CD4-positive, alpha-beta T cell treated with Interleukin-10 for 1 hour (primary cell): ENCODE results near the gene CRLF3.
"Not testable (repeated sequence)": the region's sequence is repeated elsewhere in the genome, so short reads cannot be mapped to it uniquely, and the experiment has no call there.

Experiments used
- DNase-seq: peaks from one replicate; pipeline ENCODE4 v3.0.0-alpha.2; 2020

CRLF3 gene

GRCh38 chr17:30812218-30813177 lies 12.0 kb downstream of the CRLF3 start:
- no peak for DNase-seq

DNA sequence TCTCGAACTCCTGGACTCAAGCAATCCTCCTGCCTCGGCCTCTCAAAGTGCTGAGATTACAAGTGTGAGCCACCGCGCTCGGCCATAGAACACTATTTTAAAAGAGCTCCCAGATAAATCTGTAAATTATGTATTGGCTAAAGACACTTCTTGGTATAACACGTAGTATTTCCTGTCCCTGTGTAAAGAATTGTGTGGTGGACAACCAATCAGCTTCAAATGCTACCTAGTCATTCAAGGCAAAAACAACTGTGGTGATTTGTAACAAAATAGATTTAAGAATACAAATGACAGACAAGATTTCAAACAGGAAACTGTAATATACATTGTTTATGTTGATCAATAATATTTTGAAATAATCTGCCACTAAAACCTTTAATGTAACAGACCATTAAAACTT lies 14.6 kb downstream of the CRLF3 start:
- no peak for DNase-seq

GRCh38 chr17:30808785-30809286 lies 15.7 kb downstream of the CRLF3 start:
- peak; percentile 75 for DNase-seq

- DNase-seq, result no peak
Measured at GRCh38 chr17:30807896-30808295, 16.6 kb downstream of the CRLF3 start.

DNA sequence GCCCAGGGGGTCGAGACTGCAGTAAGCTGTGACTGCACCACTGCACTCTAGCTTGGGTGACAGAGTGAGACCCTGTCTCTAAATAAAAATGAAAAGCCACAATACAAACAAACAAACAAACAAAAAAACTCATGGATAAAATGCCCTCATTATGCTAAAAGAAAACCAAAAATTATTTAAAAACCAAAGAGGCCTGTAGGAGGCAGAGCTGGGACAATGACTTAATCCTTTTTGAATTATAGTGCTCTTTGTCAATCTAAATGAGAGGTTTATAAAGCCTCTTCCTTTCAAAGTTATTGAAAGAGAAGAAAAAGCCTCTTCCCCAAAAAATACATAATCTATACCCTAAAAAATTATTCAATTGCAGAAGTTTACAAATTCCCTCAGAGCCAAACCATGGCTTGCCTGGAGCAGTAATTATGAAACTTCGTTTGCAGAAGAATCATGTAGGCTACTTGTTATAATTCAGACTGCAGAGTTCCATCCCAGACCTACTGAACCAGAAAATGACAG lies 18.5 kb downstream of the CRLF3 start:
- peak; percentile 28 for DNase-seq

DNA sequence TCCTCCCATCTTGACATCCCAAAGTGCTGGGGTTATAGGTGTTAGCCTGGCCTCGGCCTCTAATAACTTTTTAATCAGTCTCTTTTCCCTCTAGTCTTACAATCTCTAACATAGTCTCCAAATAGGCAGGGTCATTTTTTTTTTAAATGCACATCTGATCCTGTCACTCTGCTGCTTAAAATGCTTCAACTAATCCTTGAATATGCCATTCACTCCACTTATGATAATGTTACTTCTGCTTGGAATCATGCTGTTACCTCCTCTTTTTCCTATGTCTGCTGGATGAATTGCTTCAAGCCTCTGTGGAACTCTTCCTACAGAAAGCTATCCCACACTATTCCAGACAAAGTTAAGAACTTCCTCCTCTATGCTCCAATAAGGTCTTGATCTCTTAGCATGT lies 22.8 kb downstream of the CRLF3 start:
- DNase-seq, result no peak

- no peak for DNase-seq
Measured at GRCh38 chr17:30796016-30796415, 28.5 kb downstream of the CRLF3 start.

DNA sequence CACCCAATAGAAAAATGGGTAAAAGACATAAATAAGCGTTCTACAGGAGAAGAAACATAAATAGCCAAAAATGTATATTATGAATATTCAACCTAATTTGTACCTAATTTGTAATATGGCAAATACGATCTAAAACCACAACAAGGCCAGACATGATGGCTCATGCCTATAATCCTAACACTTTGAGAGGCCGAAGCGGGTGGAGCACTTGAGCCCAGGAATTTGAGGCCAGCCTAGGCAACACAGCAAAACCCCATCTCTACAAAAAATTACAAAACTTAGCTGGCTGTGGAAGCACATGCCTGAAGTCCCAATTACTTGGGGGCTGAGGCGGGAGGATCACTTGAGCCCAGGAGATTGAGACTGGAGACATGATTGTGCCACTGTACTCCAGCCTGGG lies 30.1 kb downstream of the CRLF3 start:
- DNase-seq, result no peak

DNA sequence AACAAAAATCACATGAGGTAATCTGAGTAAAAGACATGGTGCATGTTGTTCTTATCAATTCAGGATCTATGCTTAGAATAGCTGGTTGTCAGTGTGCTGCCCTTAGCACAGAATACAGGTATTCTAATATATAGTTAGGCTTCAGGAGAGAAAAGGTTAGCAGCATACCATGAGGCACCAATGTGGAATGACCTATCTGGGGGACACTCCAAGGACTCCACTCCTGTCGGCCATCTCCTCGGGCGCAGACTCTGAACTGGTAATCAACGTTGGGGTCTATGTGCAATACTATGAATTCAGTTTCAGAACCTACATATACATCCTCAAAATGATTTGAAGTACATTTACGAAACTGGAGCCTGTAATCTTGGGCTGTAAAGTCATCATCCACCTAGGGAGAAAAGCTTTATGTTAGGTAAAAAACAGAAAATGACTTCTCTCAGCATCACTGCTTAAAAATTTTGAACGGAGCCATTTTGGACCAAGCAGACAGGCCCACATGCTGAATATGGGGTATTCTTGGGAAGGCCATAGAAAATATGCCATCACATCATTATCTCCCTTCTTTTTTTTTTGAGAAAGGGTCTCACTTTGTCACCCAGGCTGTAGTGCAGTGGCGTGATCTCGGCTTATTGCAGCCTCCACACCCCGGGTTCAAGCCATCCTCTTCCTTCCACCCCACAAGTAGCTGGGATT lies 31.1 kb downstream of the CRLF3 start:
- DNase-seq, result no peak

GRCh38 chr17:30790279-30790678 lies 34.2 kb downstream of the CRLF3 start:
- DNase-seq, result no peak

DNA sequence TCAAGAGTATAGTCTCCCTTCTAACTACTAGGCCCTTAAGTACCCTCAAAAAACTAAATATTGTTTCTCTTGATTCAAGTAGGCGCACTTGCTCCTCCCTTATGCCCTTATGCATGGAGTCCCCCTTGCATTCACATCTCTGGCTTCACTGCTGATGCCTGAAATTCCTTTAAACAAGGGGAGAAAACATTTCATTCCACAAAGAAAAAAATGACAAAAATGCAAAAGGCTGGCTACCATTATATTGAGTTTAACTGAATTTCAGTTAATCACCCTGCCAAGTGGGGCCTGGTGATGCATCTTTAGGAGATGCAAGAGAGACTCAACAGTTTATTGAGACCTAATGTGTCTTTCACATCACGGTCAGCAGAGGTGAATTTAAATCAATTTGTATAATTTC lies 35.6 kb downstream of the CRLF3 start:
- no peak for DNase-seq

GRCh38 chr17:30782206-30782605 lies 42.3 kb downstream of the CRLF3 start:
- DNase-seq, result no peak

GRCh38 chr17:30780343-30780742 lies 44.1 kb downstream of the CRLF3 start:
- peak; percentile 17 for DNase-seq

DNA sequence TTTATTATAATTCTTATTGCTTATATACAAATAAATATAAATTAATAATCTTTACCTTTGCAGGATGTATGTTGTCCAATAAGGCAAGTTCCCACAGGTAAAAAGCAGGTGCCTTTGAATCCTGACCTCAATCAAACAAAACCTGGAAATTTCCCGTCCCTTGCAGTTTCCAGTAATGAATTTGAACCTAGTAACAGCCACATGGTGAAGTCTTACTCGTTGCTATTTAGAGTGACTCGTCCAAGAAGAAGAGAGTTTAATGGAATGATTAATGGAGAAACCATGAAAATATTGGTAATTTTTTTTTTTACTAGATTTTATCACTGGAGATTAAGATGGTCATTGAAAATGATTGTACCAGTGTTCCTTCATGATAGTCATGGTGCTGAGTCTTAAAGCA lies 55.7 kb downstream of the CRLF3 start:
- DNase-seq, result not testable (repeated sequence)

- DNase-seq, result not testable (repeated sequence)
Measured at GRCh38 chr17:30767641-30768404, 56.7 kb downstream of the CRLF3 start.

- no peak for DNase-seq
Measured at GRCh38 chr17:30761060-30761459, 63.4 kb downstream of the CRLF3 start.

- DNase-seq, result not testable (repeated sequence)
Measured at GRCh38 chr17:30753291-30753690, 71.2 kb downstream of the CRLF3 start.

DNA sequence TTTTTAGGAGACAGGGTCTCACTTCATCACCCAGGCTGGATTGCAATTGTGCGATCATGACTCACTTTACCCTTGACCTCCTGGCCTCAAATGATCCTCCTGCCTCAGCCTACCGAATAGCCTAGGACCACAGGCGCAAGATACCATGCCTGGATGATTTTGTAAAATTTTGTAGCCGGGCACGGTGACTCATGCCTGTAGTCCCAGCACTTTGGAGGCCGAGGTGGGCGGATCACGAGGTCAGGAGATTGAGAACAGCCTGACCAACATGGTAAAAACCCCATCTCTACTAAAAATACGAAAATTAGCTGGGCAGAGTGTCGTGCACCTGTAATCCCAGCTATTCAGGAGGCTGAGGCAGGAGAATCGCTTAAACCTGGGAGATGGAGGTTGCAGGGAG lies 73.5 kb downstream of the CRLF3 start:
- DNase-seq, result not testable (repeated sequence)

DNA sequence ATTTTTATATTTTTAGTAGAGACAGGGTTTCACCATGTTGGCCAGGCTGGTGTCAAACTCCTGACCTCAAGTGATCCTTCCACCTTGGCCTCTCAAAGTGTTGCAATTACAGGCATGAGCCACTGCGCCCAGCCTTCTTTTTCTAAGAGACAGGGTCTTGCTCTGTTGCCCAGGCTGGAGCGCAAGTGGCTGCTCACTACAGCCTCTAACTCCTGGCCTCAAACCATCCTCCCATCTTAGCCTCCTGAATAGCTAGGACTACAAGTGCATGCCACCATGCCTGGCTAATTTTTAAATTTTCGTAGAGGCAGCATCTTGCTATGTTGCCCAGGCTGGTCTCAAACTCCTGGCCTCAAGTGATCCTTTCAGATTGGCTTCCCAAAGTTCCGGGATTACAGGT lies 76.9 kb downstream of the CRLF3 start:
- not testable (repeated sequence) for DNase-seq

GRCh38 chr17:30742669-30743068 lies 81.8 kb downstream of the CRLF3 start:
- not testable (repeated sequence) for DNase-seq

- not testable (repeated sequence) for DNase-seq
Measured at GRCh38 chr17:30736371-30736770, 88.1 kb downstream of the CRLF3 start.

GRCh38 chr17:30735644-30736043 lies 88.8 kb downstream of the CRLF3 start:
- not testable (repeated sequence) for DNase-seq

DNA sequence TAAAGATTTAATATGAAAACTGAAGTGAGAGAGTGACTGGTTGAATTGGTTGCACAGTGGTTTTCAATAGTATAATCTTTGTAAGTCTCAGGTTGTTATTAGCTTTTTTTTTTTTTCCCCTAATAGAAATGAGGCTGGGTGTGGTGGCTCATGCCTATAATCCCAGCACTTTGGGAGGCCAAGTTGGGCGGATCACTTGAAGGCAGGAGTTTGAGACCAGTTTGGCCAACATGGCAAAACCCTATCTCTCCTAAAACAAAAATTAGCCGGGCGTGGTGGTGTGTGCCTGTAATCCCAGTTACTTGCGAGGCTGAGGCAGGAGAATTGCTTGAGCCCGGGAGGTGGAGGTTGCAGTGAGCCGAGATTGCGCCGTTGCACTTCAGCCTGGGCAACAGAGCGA lies 89.3 kb downstream of the CRLF3 start:
- DNase-seq, result not testable (repeated sequence)
